Pancreas (tissue), 10 donors: Measurements from ENCODE around the gene ACD. TPM values are rescaled to one million over a fixed set of nuclear protein-coding genes. Genes with fewer than 3 reads are reported as not detected.

Experiments used
- ATAC-seq, 4 donors: fragments of 200-7000 bp; cut with Tn5 transposase; one replicate each; pipeline versions ENCODE4 v1.8.0 to v1.9.1; 2020; ENCODE audit warnings: mild to moderate bottlenecking in 4 of 4, moderate library complexity in 4 of 4
- DNase-seq, 6 donors: peaks; one replicate each; pipeline ENCODE4 v3.0.0-alpha.2; 2020
- FAIRE-seq: peaks from 2 replicates; lab custom pipeline; 2012; peaks lifted over from hg19 to GRCh38; lab: Jason Lieb, UNC
- H3K27ac ChIP-seq, 4 donors: fragments of 200-600 bp; sonication (generic); 1 replicate in 3 of 4; 2 replicates in 1 of 4; pipeline versions ENCODE4 v1.5.0 to v1.8.0; 2020
- H3K27me3 ChIP-seq, 4 donors: fragments of 200-600 bp; one replicate each; pipeline ENCODE4 v1.8.0; 2021
- H3K36me3 ChIP-seq, 3 donors: fragments of 200-600 bp; sonication (generic) in 1 of 3; one replicate each; pipeline versions ENCODE4 v1.5.0 to v1.8.0; 2020 to 2021
- H3K4me1 ChIP-seq, 3 donors: fragments of 200-600 bp; one replicate each; pipeline ENCODE4 v1.8.0; 2021
- H3K4me3 ChIP-seq, 4 donors: fragments of 200-600 bp; sonication (generic) in 2 of 4; one replicate each; pipeline versions ENCODE4 v1.5.0 to v1.8.0; 2020 to 2021
- H3K9me3 ChIP-seq, 4 donors: fragments of 200-600 bp; one replicate each; pipeline ENCODE4 v1.8.0; 2021
- WGBS, 2 donors: extraction: QIAGEN DNeasy Blood & Tissue Kit; methylation state at CpG; one replicate each; pipeline ENCODE4 v1.1.7; 2013; 5-methylcytosine and 5-hydroxymethylcytosine counted together
- intact Hi-C, 3 donors: fragments of 100-400 bp; cut with DNase I; formaldehyde crosslinking; loops; one replicate each; pipeline versions ENCODE4 v1.11.1 to v1.14.2; 2022
- polyA plus RNA-seq, 2 donors: library from polyadenylated mRNA; stranded (reverse); fragments of 200-250 nt; gene quantifications; one replicate each; pipeline ENCODE4 v1.2.3, GENCODE V29; 2013
- total RNA-seq, 6 donors: library from RNA; stranded (reverse); fragmentation: NEBNext Ultra II Directional in 4 of 6; extraction: Animal tissue kit (Norgen Biotek cat#: 25700) in 4 of 6; gene quantifications; one replicate each; pipeline versions ENCODE4 v1.2.1 to v1.2.4, GENCODE V29; 2021 to 2023
- TF ChIP-seq, protein P1 (sequence below), 4 donors: fragments of 200-600 bp; sonication (generic) in 3 of 4; IDR thresholded peaks; one replicate each; pipeline versions ENCODE4 v1.5.0 to v1.8.0; 2021; ENCODE audit warnings: antibody characterized with exemption in 4 of 4
- donor health status: healthy with polysubstance abuse.
- donor health status: DM: no; HTN: no; CAD: no; lungs with moderate emphysema.
- donor health status: DM: no; HTN: no; CAD: no.
- donor health status: control.
- donor health status: control.
- donor health status: Bipolar disorder and iron deficiency.
- donor health status: DM: yes; HTN: yes; CAD: no.
- donor health status: DM: no; HTN: no; CAD: no.
- donor health status: DM: no; HTN: no; CAD: no.
- donor health status: DM: yes; HTN: yes; CAD: no.

ACD gene
- total RNA-seq (10 to 100 TPM in 2 of 6 donors, 1 to 10 TPM in 4; 6.6 to 10.8 (median 9.7) TPM), polyA plus RNA-seq (10 to 100 TPM; 16.9 to 29.0 TPM)

DNA sequence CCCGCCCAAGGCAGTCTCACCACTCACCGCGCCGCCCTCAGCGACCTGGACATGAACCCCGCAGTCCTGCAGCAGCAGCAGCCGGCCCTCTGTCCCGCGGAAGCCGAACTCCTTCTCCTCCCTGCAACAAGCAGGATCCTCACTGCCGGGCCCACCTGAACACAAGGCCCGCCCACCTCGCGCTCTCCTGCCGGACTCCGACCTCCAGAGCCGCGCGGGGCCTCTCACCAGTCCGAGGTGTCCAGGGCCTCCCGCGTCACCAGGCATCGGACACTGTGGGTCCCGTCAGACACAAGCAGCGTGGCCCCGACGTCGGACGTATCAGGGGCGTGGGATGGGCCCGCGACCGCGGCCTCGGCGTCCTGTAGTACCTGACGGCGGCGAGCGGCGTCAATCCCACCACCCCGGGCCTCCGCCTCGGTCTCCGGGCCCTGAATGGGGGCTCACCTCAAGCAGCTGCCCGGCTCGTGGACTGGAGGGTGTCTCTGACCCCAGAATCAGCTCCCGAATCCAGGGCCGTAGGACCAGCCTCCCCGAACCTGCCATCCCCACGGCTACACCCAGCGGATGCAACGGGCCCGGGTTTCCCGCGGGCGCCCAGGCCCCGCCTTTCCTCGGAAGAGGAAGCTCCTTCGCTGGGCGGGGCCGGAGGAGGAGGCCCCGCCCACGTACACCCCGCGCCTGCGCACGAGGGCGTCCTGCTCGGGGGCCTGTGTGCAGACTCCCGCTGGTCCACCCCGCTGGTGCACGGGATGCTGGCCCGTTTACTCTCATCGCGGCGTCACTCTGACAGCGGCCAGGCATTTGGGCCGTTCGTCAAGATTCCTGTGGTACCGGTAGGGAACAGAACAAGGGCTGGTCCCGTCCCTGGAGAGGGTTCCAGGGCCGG, at the start of gene ACD:
ACD (minus strand) TSS at position 586 of the 889 bp plus-strand sequence; CDS start at position 546, 40 bp downstream.
- intact Hi-C loops: loop anchor here in 1 of 3 donors (10.0 kb wide), 1 partner anchor 135 kb away; the partner anchor contains the start of gene RIPOR1
- H3K4me3 ChIP-seq: peak within 1 kb of the TSS; percentile 78 to 89 (median 82)
- H3K27me3 ChIP-seq: no peaks in the 10 kb centered on the region
- TF ChIP-seq, protein P1, sequence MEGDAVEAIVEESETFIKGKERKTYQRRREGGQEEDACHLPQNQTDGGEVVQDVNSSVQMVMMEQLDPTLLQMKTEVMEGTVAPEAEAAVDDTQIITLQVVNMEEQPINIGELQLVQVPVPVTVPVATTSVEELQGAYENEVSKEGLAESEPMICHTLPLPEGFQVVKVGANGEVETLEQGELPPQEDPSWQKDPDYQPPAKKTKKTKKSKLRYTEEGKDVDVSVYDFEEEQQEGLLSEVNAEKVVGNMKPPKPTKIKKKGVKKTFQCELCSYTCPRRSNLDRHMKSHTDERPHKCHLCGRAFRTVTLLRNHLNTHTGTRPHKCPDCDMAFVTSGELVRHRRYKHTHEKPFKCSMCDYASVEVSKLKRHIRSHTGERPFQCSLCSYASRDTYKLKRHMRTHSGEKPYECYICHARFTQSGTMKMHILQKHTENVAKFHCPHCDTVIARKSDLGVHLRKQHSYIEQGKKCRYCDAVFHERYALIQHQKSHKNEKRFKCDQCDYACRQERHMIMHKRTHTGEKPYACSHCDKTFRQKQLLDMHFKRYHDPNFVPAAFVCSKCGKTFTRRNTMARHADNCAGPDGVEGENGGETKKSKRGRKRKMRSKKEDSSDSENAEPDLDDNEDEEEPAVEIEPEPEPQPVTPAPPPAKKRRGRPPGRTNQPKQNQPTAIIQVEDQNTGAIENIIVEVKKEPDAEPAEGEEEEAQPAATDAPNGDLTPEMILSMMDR (IDR thresholded peaks at IDR 0.05): no peak
- H3K27ac ChIP-seq: peak within 1 kb of the TSS; percentile 75 to 95 (median 85)
- no peak for FAIRE-seq
- no peaks in the 10 kb centered on the region for H3K9me3 ChIP-seq
- no peaks in the 10 kb centered on the region for H3K36me3 ChIP-seq
- H3K4me1 ChIP-seq: peaks cover 23 to 33% (median 31%) of the 10 kb centered on the region in 3 donors
- WGBS, 2 donors: 0 to 1% methylated on average over 74 to 83 of the region's 83 CpGs
- DNase-seq: peak; percentile 85 to 95 (median 92)
- peak; percentile 77 to 93 (median 83) for ATAC-seq

DNA sequence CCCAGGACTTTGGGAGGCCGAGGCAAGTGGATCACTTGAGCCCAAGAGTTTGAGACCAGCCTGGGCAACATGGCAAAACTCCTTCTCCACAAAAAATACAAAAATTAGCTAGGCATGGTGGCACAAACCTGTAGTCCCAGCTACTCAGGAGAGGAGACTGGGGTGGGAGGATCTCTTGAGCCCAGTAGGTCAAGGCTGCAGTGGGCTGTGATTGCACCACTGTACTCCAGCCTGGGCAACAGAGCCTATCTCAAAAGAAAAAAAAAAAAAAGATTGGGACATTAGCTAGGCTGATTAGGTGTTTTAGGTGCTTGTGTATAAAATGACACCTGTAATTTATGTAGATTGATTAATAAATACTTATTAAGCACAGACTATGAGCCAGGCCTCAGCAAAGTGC, 49.0 kb upstream of the ACD start:
- TF ChIP-seq, protein P1 (IDR thresholded peaks at IDR 0.05): no peak
- 96 to 98% methylated on average over 1 of the region's 1 CpG for WGBS, 2 donors
- Histone ChIP-seq H3K9me3 (no peaks in the 10 kb centered on the region), H3K27ac (no peak overlapping the region), H3K4me1 (peaks cover 0 to 5% (median 0%) of the 10 kb centered on the region in 3 donors), H3K27me3 (no peaks in the 10 kb centered on the region), H3K36me3 (no peaks in the 10 kb centered on the region), H3K4me3 (no peak overlapping the region)
- FAIRE-seq (no peak), ATAC-seq (no peak), DNase-seq (no peak)
- intact Hi-C loops: no loop called here

DNA sequence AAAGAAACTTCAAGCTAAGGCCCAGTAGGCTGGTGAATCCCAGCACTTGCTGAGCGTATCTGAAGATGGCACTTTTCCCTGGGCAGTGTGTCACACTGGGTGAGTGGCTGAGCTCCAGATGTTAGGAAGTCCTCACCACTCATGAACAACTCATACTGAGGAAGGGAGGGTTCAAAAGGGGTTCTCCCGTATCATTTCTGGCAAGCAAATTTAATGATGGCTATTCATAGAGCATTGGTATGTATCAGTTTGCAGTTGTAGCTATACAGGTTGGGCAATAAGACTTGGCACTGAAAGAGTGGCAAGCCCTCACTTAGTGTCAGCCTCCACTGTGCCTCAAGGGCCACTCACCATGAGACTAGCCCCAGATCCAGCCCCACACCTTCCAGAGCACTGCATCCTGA, 48.3 kb upstream of the ACD start:
- peaks cover 0 to 5% (median 0%) of the 10 kb centered on the region in 3 donors for H3K4me1 ChIP-seq
- DNase-seq: no peak
- no peaks in the 10 kb centered on the region for H3K36me3 ChIP-seq
- H3K9me3 ChIP-seq: no peaks in the 10 kb centered on the region
- H3K27me3 ChIP-seq: no peaks in the 10 kb centered on the region
- TF ChIP-seq, protein P1 (IDR thresholded peaks at IDR 0.05): no peak
- FAIRE-seq: no peak
- H3K27ac ChIP-seq: no peak overlapping the region
- no peak for ATAC-seq
- intact Hi-C loops: no loop called here
- no peak overlapping the region for H3K4me3 ChIP-seq
- 57 to 67% methylated on average over 2 of the region's 2 CpGs for WGBS, 2 donors

DNA sequence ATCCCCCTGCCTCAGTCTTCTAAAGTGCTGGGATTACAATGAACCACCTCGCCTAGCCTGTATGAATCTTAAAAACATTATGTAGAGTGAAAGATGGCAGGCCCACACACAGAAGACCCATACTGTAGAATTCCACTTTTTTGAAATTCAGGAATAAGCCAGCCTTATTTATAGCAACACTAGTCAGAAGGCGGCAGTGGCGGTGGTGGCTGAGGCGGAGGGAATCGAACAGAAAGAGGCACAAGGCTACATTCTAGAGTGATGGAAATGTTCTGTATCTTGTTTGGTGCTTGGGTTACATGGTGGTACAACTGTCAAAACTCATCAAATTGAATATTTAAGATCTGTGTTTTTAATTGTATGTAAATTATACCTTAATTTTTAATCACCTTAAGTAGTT, 47.7 kb upstream of the ACD start:
- Histone ChIP-seq H3K4me3 (no peak overlapping the region), H3K36me3 (no peaks in the 10 kb centered on the region), H3K27me3 (no peaks in the 10 kb centered on the region), H3K9me3 (no peaks in the 10 kb centered on the region), H3K27ac (no peak overlapping the region), H3K4me1 (peaks cover 0 to 5% (median 0%) of the 10 kb centered on the region in 3 donors)
- FAIRE-seq (no peak), ATAC-seq (no peak), DNase-seq (no peak)
- intact Hi-C loops: no loop called here
- 97 to 99% methylated on average over 5 of the region's 5 CpGs for WGBS, 2 donors
- TF ChIP-seq, protein P1 (IDR thresholded peaks at IDR 0.05): no peak
